Transverse colon (tissue), 4 donors: ENCODE results near the gene BCO1. TPM values are rescaled to one million over a fixed set of nuclear protein-coding genes. Genes with fewer than 3 reads are reported as not detected.

ENCODE experiments used
- DNase-seq: peaks from one replicate; pipeline ENCODE4 v3.0.0-alpha.2; 2019
- H3K27ac ChIP-seq, 4 donors: fragments of 200-600 bp; sonication (generic); 2 replicates each; pipeline ENCODE4 v1.5.1; 2016 to 2018; ENCODE audit warnings: inconsistent platforms in 4 of 4
- H3K27me3 ChIP-seq: fragments of 200-600 bp; sonication (generic); 2 replicates; pipeline ENCODE4 v1.5.1; 2017; ENCODE audit warnings: inconsistent platforms
- H3K36me3 ChIP-seq, 4 donors: fragments of 200-600 bp; sonication (generic); 2 replicates each; pipeline ENCODE4 v1.5.1; 2017 to 2019; ENCODE audit warnings: inconsistent platforms in 4 of 4
- H3K4me1 ChIP-seq, 4 donors: fragments of 200-600 bp; sonication (generic); 2 replicates each; pipeline ENCODE4 v1.5.1; 2017 to 2020; ENCODE audit warnings: inconsistent platforms in 4 of 4
- H3K4me3 ChIP-seq, 4 donors: fragments of 200-600 bp; sonication (generic); 1 replicate in 1 of 4; 2 replicates in 3 of 4; pipeline versions ENCODE4 v1.5.1 to v1.6.1; 2017 to 2019; ENCODE audit warnings: inconsistent platforms in 4 of 4
- H3K9me3 ChIP-seq, 2 donors: fragments of 200-600 bp; sonication (generic); 2 replicates each; pipeline ENCODE4 v1.5.1; 2017 to 2019; ENCODE audit warnings: inconsistent platforms in 2 of 2
- EP300 ChIP-seq: sonication (generic); formaldehyde crosslinking; IDR thresholded peaks from one replicate; pipeline ENCODE4 v1.6.1; 2017; ENCODE audit warnings: antibody characterized with exemption, low read depth
- POLR2A ChIP-seq: fragments of 450-650 bp; IDR thresholded peaks from one replicate; pipeline ENCODE4 v1.6.1; 2016; ENCODE audit warnings: antibody characterized with exemption, mild to moderate bottlenecking, moderate library complexity
- POLR2AphosphoS5 ChIP-seq, 3 donors: sonication (generic); formaldehyde crosslinking; IDR thresholded peaks; one replicate each; pipeline ENCODE4 v1.6.1; 2016; ENCODE audit warnings: antibody characterized with exemption in 3 of 3
- WGBS, 2 donors: methylation state at CpG; one replicate each; pipeline ENCODE4 v1.1.5; 2018; ENCODE audit warnings: low coverage in 1 of 2; 5-methylcytosine and 5-hydroxymethylcytosine counted together
- in situ Hi-C, 4 donors: fragments of 200-750 bp; cut with MboI; loops; one replicate each; pipeline versions ENCODE4 v1.15.0 to v1.15.1; 2017; ENCODE audit warnings: low sequenced_read_pairs in 3 of 4, low pct_ligation_motif_present in 1 of 4, low pct_unique_long_range_greater_than_20kb in 1 of 4
- intact Hi-C: fragments of 100-400 bp; cut with DNase I; formaldehyde crosslinking; loops from one replicate; pipeline ENCODE4 v1.15.1; 2023; ENCODE audit warnings: low total_unique reads
- total RNA-seq, 4 donors: library from RNA; depleted of rRNA; stranded (reverse); fragments of >200 nt; gene quantifications; one replicate each; pipeline ENCODE4 v1.1.0, GENCODE V29; 2016
- TF ChIP-seq, protein P1 (sequence below), 5 experiments: fragments of 200-600 bp in 3 of 5; fragments of 450-650 bp in 2 of 5; sonication (generic) in 3 of 5; IDR thresholded peaks; 1 replicate in 2 of 5; 2 replicates in 3 of 5; pipeline ENCODE4 v1.5.1; 2016 to 2017; ENCODE audit warnings: antibody characterized with exemption in 5 of 5, inconsistent platforms in 3 of 5, mild to moderate bottlenecking in 2 of 5, moderate library complexity in 1 of 5

BCO1 gene
- total RNA-seq, 4 donors from 2014 or later = 1.6 to 18.3 (median 4.0) TPM

DNA sequence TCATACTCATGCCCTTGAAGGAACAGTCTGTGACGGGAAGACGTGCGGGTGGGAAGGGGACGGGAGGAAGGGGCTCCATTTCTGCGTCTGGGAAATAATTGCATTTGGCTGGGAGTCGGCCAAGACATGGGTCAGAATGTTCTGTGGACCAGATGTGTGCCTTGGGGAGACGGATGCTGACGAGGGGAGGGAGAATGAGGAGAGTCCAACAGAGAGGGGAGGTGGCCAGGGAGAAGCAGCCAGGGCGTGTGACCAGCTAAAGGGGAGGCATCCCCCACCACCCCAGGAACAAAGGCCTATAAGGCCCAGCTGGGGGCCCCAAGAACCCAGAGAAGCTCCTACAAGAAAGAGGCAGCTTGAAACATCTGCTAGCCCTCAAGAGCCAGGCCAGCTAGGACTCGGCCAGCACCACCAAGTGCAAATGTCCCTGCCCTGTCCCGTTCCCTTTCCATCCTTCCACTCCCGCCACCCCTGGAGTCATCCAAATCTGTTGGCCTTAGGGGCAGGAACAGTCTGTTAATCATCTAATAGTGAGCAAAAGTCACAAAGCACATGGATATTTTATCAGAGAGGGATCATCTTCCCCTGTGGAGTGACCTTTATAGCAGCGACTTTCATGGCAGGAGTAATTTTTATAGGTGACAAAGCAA, 42.5 kb upstream of the BCO1 start:
- DNase-seq = no peak
- in situ Hi-C loops = no loop called here
- 66 to 74% methylated on average over 9 to 13 of the region's 13 CpGs for WGBS, 2 donors

DNA sequence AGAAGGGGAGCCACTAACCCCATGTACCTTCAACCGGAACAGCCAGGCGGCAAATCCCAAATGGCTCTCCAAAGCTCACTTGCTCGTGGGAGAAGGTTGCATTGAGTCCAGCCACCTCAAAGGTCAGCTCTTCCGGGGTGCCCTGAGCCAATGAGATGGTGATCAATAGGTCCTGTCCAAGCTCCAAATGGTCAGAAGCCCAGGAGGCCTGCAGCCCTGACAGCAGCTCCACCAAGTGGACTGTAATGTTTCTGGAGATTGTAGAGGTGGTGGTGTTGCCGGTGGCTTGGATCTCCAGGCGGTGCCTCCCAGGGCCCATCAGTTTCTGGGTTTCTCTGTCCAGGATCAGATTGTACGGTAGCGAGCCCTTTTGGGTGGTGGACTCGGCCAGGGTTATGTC, 39.9 kb upstream of the BCO1 start:
- no peak for DNase-seq
- Histone ChIP-seq H3K4me3 (no peak overlapping the region), H3K9me3 (no peaks in the 10 kb centered on the region), H3K36me3 (no peaks in the 10 kb centered on the region), H3K27ac (no peak overlapping the region), H3K27me3 (no peaks in the 10 kb centered on the region), H3K4me1 (no peaks in the 10 kb centered on the region)
- no peak for TF ChIP-seq EP300
- no peak for TF ChIP-seq POLR2A
- TF ChIP-seq, protein P1, sequence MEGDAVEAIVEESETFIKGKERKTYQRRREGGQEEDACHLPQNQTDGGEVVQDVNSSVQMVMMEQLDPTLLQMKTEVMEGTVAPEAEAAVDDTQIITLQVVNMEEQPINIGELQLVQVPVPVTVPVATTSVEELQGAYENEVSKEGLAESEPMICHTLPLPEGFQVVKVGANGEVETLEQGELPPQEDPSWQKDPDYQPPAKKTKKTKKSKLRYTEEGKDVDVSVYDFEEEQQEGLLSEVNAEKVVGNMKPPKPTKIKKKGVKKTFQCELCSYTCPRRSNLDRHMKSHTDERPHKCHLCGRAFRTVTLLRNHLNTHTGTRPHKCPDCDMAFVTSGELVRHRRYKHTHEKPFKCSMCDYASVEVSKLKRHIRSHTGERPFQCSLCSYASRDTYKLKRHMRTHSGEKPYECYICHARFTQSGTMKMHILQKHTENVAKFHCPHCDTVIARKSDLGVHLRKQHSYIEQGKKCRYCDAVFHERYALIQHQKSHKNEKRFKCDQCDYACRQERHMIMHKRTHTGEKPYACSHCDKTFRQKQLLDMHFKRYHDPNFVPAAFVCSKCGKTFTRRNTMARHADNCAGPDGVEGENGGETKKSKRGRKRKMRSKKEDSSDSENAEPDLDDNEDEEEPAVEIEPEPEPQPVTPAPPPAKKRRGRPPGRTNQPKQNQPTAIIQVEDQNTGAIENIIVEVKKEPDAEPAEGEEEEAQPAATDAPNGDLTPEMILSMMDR (IDR thresholded peaks at IDR 0.05) = no peak
- TF ChIP-seq POLR2AphosphoS5 (IDR thresholded peaks at IDR 0.05) = no peak
- intact Hi-C loops = no loop called here
- in situ Hi-C loops = no loop called here
- 74% methylated on average over 9 of the region's 9 CpGs; no CpG with 5 or more reads in 1 of the 2 donors for WGBS, 2 donors

More for the DNA sequence above, 42.5 kb upstream of the BCO1 start:
- Histone ChIP-seq H3K27me3 (no peaks in the 10 kb centered on the region), H3K36me3 (no peaks in the 10 kb centered on the region), H3K4me1 (no peaks in the 10 kb centered on the region), H3K27ac (no peak overlapping the region), H3K4me3 (no peak overlapping the region), H3K9me3 (no peaks in the 10 kb centered on the region)
- no peak for TF ChIP-seq EP300
- no peak for TF ChIP-seq POLR2A
- TF ChIP-seq, protein P1 (IDR thresholded peaks at IDR 0.05) = no peak
- TF ChIP-seq POLR2AphosphoS5 (IDR thresholded peaks at IDR 0.05) = no peak
- intact Hi-C loops = no loop called here

DNA sequence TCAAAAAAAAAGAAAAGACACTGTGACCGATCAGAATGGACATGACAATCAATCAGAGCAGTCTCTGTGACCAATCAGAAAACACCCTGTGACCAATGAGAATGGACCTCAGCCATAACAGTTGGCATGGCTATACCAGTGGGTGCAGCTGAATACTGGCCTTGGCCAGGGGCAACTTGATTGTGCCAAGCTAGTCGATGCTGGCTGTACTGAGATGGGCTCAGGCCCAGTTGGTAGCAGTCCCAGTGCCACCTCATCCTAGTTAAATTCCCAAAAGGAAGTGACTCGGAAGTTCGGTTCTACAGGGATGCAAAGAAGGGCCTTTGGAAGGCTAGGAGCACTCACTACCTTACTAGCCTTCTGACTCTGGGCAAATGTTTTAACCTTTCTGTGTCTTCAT, 37.2 kb upstream of the BCO1 start:
- TF ChIP-seq POLR2A = no peak
- Histone ChIP-seq H3K27ac (no peak overlapping the region), H3K27me3 (no peaks in the 10 kb centered on the region), H3K4me1 (peaks cover 0 to 4% (median 1%) of the 10 kb centered on the region in 4 donors), H3K9me3 (no peaks in the 10 kb centered on the region), H3K4me3 (no peak overlapping the region), H3K36me3 (no peaks in the 10 kb centered on the region)
- in situ Hi-C loops = loop anchor here in 3 of 4 donors (10.0 to 25.0 kb wide), 2 partner anchors 534 to 536 kb away; no protein-coding TSS in a partner anchor
- 74% methylated on average over 4 of the region's 4 CpGs; no CpG with 5 or more reads in 1 of the 2 donors for WGBS, 2 donors
- intact Hi-C loops = loop anchor here (10.0 kb wide), 2 partner anchors 134 to 534 kb away; no protein-coding TSS in a partner anchor
- DNase-seq = no peak

DNA sequence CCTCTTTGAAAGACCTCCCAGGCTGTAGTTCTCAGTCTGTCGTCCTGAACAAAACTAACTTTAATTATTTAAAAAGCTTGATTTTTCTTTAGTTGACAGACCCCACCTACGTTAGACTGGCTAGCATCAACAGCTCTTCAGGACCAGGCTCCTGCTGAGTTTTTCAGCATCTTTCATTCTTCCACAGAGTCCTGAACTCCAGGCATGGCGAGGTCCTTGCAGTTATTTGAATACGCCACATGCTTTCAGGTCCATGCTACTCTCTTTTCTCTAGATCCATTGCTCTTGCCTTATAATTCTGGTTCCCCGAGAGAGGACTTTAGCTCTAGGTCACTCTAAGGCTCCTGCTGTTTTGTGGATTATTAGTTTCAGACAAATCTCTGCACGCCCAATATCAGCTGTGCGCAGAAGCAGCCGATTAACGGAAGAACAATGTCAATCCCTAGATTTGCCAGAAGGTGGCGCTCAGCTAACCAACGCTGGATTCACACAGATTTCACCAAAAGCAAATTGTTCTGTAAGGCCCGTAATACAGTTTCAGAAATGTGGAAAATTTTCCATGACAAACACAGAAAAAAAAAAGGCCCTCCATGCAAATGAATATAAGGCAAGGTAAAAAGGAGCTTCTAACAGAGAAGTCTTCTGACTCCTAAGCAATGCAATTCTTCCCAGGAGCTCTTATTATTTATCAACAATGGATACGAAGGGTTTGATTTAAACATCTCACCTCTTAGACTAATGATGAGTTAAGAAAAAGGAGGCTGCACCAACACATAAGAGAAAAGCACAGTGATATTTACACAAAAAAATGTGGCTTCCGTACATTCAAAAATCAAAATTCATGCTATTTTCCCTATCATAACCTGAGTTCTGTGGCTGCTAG, 33.5 kb upstream of the BCO1 start:
- Histone ChIP-seq H3K4me3 (no peak overlapping the region), H3K4me1 (peaks cover 0 to 4% (median 1%) of the 10 kb centered on the region in 4 donors), H3K27me3 (no peaks in the 10 kb centered on the region), H3K36me3 (no peaks in the 10 kb centered on the region), H3K27ac (no peak overlapping the region), H3K9me3 (no peaks in the 10 kb centered on the region)
- 29 to 45% methylated on average over 7 to 14 of the region's 14 CpGs for WGBS, 2 donors
- DNase-seq = peak; percentile 36
- intact Hi-C loops (loop anchor here (10.0 kb wide), 2 partner anchors 130 to 530 kb away; no protein-coding TSS in a partner anchor), in situ Hi-C loops (loop anchor here in 3 of 4 donors (10.0 to 25.0 kb wide), 2 partner anchors 530 to 532 kb away; no protein-coding TSS in a partner anchor)
- TF ChIP-seq, protein P1 (IDR thresholded peaks at IDR 0.05) = peak; percentile 46 to 78 (median 74)
- no peak for TF ChIP-seq POLR2A
